Activated CD4-positive, alpha-beta T cell treated with anti-CD3 and anti-CD28 coated beads, Interleukin-10, Interleukin-2, amounts not matched to agents 100 ng/mL and 50 ng/mL, durations not matched to agents 16 hours and 8 hours (primary cell): ENCODE measurements around the gene RPRM.
"Not testable (repeated sequence)": the region's sequence is repeated elsewhere in the genome, so short reads cannot be mapped to it uniquely, and the experiment has no call there.

Experiments
- DNase-seq: peaks from one replicate; pipeline ENCODE4 v3.0.0-alpha.2; 2020

The RPRM gene

GRCh38 chr2:153478289-153479261, at the start of gene RPRM:
Gene RPRM, minus strand, starts transcription at chr2:153478762. Its CDS starts 197 bp downstream, at chr2:153478565.
- DNase-seq = peak; percentile 69

DNA sequence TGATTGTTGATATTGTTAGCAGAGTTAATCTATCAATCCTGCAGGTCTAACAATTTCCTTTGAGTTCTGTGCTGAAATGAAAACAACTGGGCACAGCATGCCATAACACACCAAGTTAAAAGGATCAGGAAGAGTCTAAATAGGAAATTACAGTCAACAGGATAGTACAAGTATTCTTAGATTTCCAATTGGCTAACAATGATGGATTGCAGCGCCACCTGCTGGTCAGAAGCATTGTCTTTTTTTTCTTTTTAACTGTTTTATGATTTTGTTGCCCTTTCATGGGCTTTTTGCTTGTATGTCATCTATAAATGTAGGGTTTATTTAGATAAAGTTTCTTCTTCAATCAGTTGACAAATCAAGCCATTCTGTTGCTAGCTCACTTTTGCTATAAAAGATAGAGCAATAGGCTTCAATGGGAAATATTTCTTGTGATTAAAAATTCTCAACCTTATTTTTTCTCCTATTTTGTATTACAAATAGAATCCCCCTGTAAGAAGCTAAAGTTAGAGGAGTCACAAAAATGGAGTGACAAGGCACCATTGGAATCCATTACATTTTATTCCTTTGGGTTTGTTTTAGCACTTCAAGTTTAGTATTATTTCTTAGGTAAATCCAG, 40.8 kb upstream of the RPRM start:
- peak; percentile 50 for DNase-seq

- DNase-seq = no peak
Observed at GRCh38 chr2:153512331-153512730, 33.8 kb upstream of the RPRM start.

GRCh38 chr2:153510996-153511395, 32.4 kb upstream of the RPRM start:
- DNase-seq = no peak

DNA sequence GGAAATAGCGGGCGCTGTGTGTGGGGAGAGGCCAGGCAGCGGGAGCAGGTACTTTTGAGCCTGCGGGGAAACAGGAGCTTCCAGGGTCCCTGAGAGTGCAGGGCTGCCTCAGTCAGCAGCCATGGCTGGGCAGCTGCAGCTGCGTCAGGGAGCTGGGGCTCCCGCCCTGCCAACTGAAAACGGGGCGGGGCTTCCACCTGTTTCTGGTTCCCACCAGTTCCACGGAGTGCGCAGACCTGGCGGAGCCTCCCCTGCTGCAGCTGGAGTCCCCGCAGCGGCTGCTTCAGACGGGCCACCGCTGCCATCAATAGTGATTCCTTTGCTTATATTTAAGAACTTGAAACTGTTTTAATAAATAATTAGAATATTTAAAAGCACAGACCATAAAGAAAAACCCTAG, 30.6 kb upstream of the RPRM start:
- DNase-seq = no peak

DNA sequence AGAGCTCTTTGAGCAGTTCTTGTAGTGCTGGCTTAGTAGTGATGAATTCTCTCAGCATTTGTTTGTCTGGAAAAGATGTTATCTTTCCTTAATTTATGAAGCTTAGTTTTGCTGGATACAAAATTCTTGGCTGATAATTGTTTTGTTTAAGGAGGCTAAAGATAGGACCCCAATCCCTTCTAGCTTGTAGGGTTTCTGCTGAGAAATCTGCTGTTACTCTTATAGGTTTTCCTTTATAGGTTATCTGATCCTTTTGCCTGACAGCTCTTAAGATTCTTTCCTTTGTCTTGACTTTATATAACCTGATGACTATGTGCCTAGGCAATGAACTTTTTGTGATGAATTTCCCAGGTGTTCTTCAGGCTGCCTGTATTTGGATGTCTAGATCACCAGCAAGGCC, 27.9 kb upstream of the RPRM start:
- not testable (repeated sequence) for DNase-seq

GRCh38 chr2:153499439-153499838, 20.9 kb upstream of the RPRM start:
- DNase-seq = no peak

- DNase-seq = no peak
Observed at GRCh38 chr2:153497938-153498629, 19.5 kb upstream of the RPRM start.

DNA sequence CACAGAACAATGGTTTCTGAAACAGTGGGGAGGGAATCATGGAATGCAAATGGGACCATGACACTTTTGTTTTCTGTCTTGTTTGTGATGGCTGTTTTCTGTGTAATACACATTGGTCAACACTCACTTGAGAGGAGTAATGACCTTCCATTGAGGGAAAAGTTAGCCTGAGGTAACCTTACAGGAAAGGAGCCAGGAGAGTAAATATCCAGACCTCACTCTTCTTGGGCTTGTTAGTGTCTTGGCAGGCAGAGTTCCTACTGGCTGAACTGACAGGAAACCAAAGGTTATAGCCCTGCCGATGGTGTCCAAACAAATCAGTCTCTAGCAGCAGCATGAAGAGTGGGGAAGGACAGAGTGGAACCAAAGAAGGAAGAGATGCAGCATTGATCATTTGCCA, 17.2 kb upstream of the RPRM start:
- DNase-seq = no peak

GRCh38 chr2:153488072-153488471, 9.5 kb upstream of the RPRM start:
- no peak for DNase-seq

- no peak for DNase-seq
Observed at GRCh38 chr2:153487448-153487847, 8.9 kb upstream of the RPRM start.

- DNase-seq = no peak
Observed at GRCh38 chr2:153479573-153479972, 1.0 kb upstream of the RPRM start.

- no peak for DNase-seq
Observed at GRCh38 chr2:153477636-153478288, 800 bp downstream of the RPRM start.

DNA sequence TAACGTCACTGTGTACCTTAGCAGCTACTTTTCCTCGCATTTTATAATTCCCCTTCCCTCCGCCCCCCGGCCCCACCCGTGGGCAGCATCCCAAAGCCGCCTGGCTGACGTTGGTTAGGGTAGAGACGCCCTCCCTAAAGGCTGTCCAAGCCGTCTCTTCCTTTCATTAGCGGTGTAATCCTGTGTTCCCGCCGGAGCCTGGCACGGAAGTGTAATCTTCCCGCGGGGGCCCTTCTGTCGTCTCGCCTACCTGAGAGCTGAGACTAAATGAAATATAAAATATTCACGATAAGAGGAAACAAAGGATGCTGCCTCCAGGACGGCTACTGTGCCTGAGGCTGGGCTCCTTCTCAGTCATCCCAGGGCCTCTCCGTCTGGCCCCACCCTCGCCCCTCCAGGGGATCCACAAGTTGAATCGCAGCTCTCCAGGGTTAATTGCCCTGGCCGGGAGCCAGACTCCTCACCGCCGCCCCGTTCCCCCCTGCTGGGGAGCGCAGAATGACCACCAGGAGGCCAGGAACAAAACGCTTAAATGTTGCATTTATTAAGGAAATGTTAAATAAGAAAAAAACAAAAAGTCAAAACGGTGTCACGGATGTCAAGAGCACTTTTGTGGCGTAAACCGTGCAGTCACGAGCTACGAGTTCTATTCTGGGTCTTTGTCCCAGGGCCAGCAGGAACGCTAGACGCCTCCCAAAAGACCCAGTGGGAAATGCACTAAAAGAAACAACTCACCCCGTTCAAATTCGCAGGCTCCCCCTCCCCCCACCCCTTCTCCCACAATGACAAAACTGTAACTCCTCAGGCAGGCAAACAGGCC, 1.5 kb downstream of the RPRM start:
- DNase-seq = no peak

GRCh38 chr2:153476491-153476815, 2.1 kb downstream of the RPRM start:
- no peak for DNase-seq

GRCh38 chr2:153474876-153475435, 3.6 kb downstream of the RPRM start:
- DNase-seq = no peak

GRCh38 chr2:153474407-153474806, 4.2 kb downstream of the RPRM start:
- no peak for DNase-seq

DNA sequence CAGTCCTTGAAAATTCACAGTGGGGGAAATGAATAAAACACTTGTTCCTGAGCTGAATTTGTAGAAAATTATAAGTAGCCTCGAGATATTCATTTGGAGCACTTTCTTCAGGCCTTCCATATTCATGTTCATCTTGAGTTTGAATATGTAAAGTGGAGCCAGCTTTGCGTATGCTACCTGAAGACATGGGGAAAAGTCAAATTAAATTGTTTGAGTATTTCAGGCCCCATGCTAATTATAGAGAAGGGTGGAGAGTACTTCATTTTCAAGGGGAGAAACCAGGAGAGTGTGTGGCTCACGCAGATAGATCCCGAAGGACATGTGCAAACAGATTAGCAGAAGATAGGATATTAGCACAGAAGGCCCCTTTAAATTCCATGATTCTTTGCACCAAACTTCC, 7.7 kb downstream of the RPRM start:
- no peak for DNase-seq

- no peak for DNase-seq
Observed at GRCh38 chr2:153464395-153464794, 14.2 kb downstream of the RPRM start.

DNA sequence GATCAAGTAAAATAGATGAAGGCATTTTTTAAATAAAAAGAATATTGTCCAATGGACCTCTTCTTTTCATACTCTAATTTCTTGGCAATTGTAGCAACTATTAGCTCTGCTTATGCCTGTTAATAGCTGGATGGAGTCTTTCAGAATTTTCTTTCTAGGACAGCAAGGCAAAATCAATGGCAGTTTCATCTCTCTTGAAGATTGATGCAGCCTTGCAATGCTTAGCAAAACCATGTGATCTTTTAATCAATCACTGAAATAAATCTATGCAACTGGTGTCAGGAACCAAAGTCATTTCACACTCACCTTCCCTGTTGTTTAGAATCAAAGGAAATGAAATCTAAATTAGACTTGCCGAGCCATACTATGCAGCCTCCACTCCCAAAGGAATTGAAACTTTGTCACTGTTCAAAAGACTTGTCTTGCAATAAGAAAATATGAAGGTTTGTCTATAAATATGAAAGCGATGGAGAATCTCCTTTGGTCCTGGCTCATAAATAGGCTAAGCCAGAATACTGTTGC, 16.2 kb downstream of the RPRM start:
- DNase-seq = no peak

DNA sequence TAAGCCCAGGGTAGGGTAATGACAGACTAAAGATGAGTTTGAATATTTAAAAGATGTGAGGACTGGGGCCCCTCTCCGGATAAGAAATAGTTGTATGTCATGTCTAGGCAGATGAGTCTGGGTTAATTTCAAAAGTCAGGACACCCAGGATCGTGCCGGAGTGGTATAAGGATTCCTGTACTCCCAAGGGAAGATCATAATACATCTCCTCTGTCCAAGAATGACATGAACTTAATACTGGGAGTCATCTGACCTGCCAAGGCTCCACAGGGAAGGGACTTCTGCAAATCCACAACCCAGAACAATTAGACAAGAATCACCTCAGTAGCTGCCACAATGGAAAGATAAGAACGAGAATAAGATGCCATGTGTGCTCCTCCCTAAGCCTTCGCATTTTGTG, 17.1 kb downstream of the RPRM start:
- DNase-seq = no peak

- DNase-seq = no peak
Observed at GRCh38 chr2:153455861-153456260, 22.7 kb downstream of the RPRM start.
